GM12865 (cell line): ENCODE measurements around the gene SLC28A2.

ENCODE experiments used
- DNase-seq: peaks from one replicate; pipeline ENCODE4 v3.0.0; 2010; ENCODE audit warnings: low read depth
- H3K4me3 ChIP-seq: 2 replicates; pipeline ENCODE4 v1.5.1; 2011; ENCODE audit warnings: mild to moderate bottlenecking, low read depth, low read length, control low read depth
- CTCF ChIP-seq: IDR thresholded peaks from 2 replicates; pipeline ENCODE4 v1.5.1; 2011; ENCODE audit warnings: low read length, control low read depth, low read depth, inconsistent platforms; ENCODE audit not compliant: insufficient read depth; ENCODE audit errors: missing control alignments

Gene SLC28A2, protein sequence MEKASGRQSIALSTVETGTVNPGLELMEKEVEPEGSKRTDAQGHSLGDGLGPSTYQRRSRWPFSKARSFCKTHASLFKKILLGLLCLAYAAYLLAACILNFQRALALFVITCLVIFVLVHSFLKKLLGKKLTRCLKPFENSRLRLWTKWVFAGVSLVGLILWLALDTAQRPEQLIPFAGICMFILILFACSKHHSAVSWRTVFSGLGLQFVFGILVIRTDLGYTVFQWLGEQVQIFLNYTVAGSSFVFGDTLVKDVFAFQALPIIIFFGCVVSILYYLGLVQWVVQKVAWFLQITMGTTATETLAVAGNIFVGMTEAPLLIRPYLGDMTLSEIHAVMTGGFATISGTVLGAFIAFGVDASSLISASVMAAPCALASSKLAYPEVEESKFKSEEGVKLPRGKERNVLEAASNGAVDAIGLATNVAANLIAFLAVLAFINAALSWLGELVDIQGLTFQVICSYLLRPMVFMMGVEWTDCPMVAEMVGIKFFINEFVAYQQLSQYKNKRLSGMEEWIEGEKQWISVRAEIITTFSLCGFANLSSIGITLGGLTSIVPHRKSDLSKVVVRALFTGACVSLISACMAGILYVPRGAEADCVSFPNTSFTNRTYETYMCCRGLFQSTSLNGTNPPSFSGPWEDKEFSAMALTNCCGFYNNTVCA

DNA sequence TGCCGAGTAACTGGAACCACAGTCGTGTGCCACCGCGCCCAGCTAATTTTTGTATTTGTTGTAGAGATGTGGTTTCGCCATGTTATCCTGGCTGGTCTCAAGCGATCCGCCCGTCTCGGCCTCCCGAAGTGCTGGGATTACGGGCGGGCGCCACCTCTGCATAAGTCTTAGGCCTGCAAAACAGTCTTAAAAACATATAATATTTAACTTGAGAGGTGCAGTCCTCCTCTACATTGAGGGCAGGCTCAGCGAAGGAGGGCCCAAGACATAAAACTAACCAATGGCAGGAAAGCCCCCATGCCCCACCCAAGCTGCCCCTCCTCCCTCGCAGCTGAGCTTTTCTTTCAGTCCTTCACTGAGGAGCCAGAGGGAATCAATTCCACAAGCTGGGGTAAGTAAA is at the start of gene SLC28A2:
SLC28A2 (plus strand) TSS at position 347 of the 400 bp plus-strand sequence. CDS start 982 bp downstream, outside the sequence.
- no peak for DNase-seq
- H3K4me3 ChIP-seq = no peak within 1 kb of the TSS
- TF ChIP-seq CTCF = no peak

GRCh38 chr15:45203182-45203581 is 48.9 kb upstream of the SLC28A2 start:
- TF ChIP-seq CTCF = no peak
- no peak for DNase-seq
- no peak overlapping the region for H3K4me3 ChIP-seq

DNA sequence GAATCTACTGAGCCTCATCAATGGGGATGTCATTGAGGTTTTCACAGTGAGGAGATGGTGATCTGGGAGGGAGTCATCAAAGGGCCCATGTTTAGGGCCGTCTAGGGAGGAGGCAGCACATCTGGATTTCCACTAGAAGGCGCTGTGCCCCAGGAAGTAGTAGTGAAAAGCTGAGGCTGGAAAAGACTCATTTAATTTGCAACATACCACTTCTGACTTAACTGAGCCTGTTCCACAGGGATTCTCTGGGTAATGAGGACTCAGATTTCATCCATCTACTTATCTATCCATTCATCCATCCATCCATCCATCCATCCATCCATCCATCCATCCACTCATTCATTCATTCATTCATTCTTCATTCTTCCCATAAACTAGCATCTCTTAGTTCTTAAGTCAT is 46.8 kb upstream of the SLC28A2 start:
- TF ChIP-seq CTCF = peak; percentile 93
- peak; percentile 79 for DNase-seq
- H3K4me3 ChIP-seq = no peak overlapping the region

DNA sequence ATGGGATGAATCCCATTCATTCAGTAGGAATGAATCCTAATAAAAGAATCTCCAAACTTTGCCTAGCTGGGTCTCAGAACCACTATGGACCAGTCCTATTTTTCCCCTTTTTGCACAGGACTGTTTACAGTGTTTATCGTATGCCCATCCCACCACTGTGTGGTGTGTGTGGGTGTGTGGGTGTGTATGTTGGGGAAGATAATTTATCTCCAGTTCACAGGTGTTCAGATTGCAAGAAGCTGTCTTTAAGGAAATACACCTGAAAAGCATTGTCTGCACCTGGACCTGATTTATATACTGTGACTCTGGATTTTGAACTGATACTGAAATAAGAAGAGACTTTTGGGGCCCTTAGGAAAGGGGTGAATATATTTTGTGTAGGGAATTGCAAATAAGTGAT is 39.5 kb upstream of the SLC28A2 start:
- no peak for DNase-seq
- no peak for TF ChIP-seq CTCF
- H3K4me3 ChIP-seq = no peak overlapping the region

GRCh38 chr15:45221053-45221599 is 30.9 kb upstream of the SLC28A2 start:
- no peak for TF ChIP-seq CTCF
- no peak overlapping the region for H3K4me3 ChIP-seq

DNA sequence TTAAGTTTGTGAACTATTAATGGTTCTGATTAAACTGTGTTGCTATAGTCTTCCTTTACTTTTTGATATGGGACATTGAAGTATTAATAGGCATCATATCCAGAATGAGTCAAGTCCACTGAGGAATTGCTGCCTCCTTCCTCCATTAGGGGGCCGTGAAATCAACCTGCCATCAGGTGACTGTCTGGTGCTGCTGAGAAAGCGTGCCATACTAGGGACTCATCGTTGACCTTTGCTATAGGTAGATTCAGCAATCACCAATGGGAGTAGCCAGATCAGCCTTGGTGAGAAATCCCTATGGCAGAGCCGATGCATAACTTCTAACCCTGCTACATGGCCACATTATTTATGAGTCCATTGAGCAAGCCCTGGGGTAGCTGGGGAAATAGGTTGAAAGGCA is 30.1 kb upstream of the SLC28A2 start:
- H3K4me3 ChIP-seq = no peak overlapping the region
- TF ChIP-seq CTCF = no peak

More at GRCh38 chr15:45221053-45221599, 30.9 kb upstream of the SLC28A2 start:
- no peak for DNase-seq

More for the DNA sequence above, 30.1 kb upstream of the SLC28A2 start:
- no peak for DNase-seq
